HG03039 (cell line): ENCODE results near the gene C2.
"Not testable (repeated sequence)": the region's sequence is repeated elsewhere in the genome, so short reads cannot be mapped to it uniquely, and the experiment has no call there.

Experiments
- ATAC-seq: cut with Tn5 transposase; IDR thresholded peaks from one replicate; pipeline ENCODE4 v1.9.1; 2021; ENCODE audit warnings: mild to moderate bottlenecking, moderate library complexity; ENCODE audit not compliant: unreplicated experiment

Gene C2

DNA sequence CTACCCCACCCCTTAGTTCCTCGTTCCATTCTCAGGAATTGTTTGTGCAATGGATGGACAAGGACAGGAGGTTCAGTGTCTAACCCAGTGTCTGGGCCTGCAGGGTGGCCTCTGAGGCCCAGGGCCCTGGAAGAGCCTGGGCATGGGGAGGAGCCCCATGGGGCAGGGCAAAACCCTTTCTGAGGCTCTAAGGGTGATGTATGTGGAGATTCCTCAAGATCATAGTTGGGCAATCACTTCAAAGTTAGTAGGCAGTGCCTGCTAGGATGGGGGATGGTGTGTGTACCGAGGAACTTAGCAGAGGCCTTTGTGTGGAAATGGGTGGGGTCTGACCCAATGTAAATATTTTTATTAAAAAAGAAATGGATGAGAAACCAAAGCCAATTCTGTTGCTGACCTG is 6.7 kb upstream of the C2 start:
- ATAC-seq = no peak

DNA sequence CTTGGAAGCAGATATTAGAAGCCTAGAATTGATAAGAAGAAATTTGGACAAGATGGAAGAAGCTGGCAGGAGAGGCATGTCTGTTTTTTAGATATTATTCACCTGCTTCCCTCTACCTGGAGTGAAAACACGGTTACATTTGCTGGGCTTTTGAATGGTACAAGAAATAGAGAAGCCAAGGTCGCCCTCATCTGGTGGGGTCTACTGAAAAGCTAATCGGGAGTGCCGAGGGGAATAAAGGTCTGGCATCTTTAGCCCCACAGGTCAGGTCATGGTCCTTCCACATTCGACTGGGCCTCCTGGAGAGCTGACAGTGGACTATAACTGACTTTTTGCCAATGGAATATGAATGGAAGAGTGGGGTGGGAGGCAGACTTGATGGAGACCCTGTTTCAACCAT is 4.6 kb upstream of the C2 start:
- ATAC-seq = no peak

DNA sequence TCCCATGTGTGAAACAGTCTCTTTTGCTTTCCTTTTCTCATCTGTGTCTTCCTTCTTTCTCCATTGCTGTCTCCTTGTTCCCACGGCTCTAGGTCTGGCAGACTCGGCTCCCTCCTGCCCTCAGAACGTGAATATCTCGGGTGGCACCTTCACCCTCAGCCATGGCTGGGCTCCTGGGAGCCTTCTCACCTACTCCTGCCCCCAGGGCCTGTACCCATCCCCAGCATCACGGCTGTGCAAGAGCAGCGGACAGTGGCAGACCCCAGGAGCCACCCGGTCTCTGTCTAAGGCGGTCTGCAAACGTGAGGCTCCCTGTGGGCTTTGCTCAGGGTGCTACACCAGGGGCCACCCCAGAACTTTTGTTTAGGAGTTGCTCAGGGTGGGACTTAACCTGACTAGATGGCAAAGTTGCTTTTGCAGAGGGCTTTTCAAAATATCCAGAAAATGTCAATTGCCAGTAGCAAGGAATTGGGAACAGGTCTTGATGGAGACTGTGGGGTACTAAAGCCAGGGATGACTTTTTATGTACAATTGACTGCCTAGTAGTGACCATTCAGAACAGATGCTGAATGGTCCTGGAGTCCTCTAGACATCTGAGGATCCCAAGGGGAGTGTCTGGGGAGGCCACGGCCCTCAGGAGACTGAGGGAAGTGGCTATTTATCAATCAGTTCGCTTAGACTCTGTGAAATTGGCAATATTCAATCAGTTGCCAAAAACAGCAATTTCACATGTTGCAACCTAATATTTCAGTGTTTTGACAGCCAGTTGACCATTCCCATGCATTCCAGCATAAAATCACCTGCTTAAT is 550 bp downstream of the C2 start:
- ATAC-seq = no peak

DNA sequence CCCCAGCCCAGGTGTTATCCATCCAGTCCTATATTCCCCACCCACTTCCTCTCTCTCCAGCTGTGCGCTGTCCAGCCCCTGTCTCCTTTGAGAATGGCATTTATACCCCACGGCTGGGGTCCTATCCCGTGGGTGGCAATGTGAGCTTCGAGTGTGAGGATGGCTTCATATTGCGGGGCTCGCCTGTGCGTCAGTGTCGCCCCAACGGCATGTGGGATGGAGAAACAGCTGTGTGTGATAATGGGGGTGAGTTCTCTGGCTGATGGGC is 1.1 kb downstream of the C2 start:
- ATAC-seq = no peak

DNA sequence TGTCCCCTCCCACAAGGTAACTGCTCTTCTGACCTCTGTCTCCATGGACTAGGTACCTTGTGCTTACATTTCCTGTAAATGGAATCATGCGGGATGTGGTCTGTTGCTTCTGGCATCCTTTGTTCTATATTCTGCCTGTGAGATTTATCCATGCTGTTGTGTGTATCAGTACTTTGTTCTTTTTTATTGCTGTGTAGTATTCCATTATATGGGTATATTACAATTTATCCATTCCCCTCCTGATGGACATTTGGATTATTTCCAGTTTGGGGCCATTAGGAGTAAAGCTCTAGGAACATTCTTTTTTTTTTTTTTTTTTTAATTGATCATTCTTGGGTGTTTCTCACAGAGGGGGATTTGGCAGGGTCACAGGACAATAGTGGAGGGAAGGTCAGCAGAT is 3.4 kb downstream of the C2 start:
- ATAC-seq = no peak

DNA sequence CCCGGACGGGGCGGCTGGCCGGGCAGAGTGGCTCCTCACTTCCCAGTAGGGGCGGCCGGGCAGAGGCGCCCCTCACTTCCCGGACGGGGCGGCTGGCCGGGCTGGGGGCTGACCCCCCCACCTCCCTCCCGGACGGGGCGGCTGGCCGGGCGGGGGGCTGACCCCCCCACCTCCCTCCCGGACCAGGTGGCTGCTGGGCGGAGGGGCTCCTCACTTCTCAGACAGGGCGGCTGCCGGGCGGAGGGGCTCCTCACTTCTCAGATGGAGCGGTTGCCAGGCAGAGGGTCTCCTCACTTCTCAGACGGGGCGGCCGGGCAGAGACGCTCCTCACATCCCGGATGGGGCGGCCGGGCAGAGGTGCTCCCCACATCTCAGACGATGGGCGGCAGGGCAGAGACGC is 4.6 kb downstream of the C2 start:
- ATAC-seq = not testable (repeated sequence)

DNA sequence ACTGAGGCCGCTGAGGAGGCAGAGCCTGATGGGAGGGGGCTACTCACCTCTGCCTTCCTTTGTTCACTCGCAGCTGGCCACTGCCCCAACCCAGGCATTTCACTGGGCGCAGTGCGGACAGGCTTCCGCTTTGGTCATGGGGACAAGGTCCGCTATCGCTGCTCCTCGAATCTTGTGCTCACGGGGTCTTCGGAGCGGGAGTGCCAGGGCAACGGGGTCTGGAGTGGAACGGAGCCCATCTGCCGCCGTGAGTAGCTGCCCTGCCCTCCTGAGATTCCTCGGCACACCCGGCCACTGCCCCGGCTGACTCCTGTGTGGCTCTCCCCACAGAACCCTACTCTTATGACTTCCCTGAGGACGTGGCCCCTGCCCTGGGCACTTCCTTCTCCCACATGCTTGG is 6.0 kb downstream of the C2 start:
- no peak for ATAC-seq

DNA sequence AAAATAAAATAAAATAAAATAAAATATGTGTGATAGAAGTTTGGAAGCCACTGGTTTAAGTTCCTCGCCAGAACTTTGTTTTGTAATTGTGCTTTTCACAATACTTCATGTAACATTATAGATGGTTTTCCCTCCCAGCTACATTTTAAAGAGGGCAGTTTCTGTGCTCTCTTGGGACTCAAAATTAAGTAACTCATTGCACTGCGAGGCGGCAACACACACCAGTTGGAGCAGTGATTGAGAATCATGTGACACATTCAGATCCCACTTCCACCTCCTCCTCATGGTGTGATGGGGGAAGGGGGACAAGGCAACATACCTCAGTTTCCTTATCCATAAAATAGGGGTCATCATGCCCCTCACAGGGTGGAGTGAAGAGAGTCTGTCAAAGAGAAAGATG is 7.5 kb downstream of the C2 start:
- no peak for ATAC-seq

DNA sequence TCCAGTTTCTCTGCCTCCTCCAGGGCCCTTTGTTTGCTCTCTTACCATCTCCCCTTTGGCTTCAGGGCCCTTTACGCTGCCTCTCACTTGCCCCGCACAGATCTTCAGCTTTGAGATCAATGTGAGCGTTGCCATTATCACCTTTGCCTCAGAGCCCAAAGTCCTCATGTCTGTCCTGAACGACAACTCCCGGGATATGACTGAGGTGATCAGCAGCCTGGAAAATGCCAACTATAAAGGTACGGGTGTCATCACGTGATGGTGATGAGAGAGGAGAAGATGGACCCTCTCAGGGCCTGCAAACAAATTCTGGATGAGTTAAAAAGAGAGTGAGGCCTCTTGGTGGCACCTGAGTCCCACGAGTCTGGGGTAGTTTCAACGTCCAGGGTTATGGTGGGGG is 8.3 kb downstream of the C2 start:
- ATAC-seq = no peak

DNA sequence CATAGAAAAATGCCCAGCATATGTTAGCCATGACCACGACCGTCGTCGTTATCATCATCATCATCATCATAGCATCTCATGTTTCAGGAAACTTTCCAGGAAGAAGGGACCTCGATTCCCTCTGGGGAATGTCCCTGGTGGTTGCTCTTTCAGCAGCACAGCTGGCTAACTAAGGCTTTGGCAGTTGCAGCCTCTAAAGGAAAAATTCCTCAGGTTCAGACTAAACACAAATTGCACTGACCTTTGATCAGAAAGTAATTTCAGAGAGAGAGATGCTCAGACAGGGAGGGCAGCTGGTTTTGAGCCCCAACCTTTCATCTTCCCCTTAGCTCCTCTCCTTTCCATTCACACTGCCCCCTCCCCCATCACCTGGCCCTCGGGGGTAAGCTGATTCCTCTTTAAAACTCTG is 12.7 kb downstream of the C2 start:
- no peak for ATAC-seq

DNA sequence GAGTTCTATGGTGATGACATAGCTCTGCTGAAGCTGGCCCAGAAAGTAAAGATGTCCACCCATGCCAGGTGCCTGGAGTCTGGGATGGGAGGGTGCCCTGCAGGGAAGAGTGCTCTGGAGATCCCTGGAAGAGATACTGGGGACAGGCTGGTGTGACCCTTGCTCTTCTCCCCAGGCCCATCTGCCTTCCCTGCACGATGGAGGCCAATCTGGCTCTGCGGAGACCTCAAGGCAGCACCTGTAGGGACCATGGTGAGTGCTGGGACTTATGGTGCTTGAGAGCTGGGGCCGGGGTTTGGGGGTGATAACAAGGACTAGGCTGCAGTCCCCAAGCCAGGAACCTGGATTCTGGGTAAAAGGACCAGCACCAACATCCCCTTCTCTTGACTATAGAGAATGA is 16.2 kb downstream of the C2 start:
- ATAC-seq = no peak

DNA sequence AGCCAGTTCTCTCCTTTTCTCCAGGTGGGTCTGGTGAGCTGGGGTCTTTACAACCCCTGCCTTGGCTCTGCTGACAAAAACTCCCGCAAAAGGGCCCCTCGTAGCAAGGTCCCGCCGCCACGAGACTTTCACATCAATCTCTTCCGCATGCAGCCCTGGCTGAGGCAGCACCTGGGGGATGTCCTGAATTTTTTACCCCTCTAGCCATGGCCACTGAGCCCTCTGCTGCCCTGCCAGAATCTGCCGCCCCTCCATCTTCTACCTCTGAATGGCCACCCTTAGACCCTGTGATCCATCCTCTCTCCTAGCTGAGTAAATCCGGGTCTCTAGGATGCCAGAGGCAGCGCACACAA is 17.6 kb downstream of the C2 start:
- no peak for ATAC-seq

DNA sequence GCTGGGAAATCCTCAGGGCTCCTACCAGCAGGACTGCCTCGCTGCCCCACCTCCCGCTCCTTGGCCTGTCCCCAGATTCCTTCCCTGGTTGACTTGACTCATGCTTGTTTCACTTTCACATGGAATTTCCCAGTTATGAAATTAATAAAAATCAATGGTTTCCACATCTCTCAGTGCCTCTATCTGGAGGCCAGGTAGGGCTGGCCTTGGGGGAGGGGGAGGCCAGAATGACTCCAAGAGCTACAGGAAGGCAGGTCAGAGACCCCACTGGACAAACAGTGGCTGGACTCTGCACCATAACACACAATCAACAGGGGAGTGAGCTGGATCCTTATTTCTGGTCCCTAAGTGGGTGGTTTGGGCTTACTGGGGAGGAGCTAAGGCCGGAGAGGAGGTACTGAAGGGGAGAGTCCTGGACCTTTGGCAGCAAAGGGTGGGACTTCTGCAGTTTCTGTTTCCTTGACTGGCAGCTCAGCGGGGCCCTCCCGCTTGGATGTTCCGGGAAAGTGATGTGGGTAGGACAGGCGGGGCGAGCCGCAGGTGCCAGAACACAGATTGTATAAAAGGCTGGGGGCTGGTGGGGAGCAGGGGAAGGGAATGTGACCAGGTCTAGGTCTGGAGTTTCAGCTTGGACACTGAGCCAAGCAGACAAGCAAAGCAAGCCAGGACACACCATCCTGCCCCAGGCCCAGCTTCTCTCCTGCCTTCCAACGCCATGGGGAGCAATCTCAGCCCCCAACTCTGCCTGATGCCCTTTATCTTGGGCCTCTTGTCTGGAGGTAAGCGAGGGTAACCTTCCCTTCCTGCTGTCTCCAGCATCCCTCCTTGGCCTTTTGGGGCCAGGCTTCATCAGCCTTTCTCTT is 18.2 kb downstream of the C2 start, which contains the start of gene CFB:
TSS of gene CFB (plus strand) at position 589 of the 863 bp plus-strand sequence. CDS start at position 716, 127 bp downstream.
- no peak for ATAC-seq

DNA sequence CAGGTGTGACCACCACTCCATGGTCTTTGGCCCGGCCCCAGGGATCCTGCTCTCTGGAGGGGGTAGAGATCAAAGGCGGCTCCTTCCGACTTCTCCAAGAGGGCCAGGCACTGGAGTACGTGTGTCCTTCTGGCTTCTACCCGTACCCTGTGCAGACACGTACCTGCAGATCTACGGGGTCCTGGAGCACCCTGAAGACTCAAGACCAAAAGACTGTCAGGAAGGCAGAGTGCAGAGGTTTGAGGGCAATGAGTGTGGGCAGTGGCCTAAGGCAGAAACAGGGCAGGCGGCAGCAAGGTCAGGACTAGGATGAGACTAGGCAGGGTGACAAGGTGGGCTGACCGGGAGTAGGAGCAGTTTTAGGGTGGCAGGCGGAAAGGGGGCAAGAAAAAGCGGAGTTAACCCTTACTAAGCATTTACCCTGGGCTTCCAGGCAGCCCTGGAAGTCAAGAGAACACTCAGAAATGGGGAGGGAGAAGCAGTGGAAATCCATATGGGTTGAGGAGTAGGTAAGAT is 18.9 kb downstream of the C2 start:
- no peak for ATAC-seq

DNA sequence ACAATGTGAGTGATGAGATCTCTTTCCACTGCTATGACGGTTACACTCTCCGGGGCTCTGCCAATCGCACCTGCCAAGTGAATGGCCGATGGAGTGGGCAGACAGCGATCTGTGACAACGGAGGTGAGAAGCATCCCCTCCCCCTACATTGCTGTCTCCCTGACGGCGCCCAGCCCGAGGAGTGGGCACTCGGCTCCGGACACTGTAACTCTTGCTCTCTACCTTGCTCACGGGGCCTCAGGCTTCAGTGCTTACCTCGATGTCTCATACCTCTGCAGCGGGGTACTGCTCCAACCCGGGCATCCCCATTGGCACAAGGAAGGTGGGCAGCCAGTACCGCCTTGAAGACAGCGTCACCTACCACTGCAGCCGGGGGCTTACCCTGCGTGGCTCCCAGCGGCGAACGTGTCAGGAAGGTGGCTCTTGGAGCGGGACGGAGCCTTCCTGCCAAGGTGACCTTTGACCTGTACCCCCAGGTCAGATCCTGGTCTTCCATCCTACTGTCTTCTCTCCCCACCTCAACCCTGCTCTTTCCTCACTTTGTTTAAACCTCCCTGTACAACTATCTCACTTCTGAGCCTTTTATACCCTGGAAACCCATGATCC is 19.7 kb downstream of the C2 start:
- no peak for ATAC-seq

DNA sequence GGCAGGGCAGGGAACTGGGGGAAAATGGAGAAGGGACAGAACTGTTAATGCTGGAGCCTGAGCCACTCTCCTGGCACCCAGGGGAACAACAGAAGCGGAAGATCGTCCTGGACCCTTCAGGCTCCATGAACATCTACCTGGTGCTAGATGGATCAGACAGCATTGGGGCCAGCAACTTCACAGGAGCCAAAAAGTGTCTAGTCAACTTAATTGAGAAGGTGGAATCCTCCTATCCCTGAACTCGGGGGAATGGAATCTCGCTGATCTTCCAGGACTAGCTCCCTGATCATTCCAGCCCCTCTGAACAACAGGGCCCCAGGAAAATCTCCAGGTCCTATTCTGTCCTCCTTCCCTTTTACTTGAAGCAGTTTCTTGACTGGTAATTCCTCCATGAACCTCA is 20.3 kb downstream of the C2 start:
- no peak for ATAC-seq

DNA sequence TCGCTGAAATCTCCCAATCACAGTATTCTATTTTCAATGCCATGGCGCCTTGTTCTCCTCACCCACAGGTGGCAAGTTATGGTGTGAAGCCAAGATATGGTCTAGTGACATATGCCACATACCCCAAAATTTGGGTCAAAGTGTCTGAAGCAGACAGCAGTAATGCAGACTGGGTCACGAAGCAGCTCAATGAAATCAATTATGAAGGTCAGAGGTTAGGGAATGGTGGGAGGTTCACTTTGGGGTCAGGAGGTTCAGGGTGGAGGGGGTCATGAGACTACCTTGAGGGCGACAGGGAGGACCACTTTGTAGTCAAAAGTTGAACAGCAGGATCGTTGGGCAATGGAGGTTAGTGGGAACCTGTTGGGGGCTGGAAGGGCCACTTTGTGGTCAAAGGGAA is 20.8 kb downstream of the C2 start:
- ATAC-seq = no peak

DNA sequence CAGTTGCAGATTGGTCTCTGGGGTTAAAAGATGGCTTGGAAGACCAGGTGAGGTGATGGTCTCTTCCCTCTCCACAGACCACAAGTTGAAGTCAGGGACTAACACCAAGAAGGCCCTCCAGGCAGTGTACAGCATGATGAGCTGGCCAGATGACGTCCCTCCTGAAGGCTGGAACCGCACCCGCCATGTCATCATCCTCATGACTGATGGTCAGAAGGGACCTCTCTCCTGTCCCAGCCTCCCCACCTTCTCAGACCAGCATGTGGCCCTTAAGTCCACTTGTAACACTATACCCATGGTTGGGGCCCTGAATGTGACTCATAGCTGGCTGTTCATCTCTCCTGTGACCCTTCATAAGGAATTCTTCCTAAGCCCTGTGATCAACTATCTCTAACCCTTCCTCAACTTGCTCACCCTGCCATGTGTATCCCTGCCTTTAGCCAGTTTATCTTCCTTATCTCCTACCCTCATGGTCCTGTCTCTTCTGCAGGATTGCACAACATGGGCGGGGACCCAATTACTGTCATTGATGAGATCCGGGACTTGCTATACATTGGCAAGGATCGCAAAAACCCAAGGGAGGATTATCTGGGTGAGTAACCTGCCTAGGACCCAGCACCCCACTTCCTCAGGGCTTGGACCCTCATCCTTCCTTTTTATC is 21.4 kb downstream of the C2 start:
- ATAC-seq = no peak

DNA sequence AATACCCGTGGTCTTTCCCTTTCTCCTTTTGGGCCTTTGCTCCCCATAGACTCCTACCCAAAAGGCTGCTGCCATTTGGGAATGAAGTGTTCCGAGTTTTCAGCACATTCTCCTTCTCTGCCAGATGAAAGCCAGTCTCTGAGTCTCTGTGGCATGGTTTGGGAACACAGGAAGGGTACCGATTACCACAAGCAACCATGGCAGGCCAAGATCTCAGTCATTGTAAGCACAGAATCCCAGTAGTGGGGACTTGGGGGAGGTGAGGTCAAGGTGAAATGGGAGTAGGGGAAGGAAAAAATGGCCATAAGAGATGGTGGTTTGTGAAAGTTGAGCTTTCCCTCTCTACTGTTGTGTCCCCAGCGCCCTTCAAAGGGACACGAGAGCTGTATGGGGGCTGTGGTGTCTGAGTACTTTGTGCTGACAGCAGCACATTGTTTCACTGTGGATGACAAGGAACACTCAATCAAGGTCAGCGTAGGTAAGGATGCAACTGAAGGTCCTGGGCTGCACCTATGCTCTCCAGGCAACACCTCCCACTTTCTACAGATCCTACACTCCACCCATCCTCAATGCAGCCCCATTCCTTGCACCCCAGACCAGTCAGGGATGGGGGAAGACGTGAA is 22.5 kb downstream of the C2 start:
- ATAC-seq = no peak

DNA sequence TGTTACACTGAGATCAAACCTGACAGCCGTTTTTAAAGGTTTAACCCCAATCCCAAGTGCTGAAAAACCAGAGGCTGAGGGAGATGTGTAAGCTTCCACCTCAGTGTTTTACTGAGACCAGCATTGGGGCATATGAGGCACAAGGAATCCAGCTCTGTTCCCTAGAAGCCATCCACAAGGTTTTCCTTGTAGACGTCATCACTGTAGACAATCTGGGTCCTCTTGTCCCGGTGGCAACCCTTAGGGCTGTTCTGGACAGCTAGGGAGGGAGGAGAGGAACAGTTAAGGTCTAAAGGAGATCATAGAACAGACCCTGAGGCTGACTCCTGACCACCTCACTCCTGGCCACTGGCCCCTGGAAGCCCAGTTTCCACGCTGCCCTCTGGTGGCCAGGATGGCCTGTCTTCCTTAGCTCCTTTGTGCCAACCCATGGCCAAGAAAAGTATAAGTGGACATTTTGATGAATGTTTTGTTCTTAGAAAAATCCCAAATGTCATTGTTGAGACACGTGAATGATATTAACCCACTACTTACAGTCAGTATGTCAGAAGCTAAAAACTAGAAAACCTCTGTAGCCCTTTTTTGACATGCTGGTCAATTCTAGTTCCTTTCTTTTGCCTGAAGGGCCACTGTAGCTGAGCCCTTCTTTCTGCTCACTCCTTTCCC is 24.8 kb downstream of the C2 start:
- no peak for ATAC-seq
